ENCODE measurements around the gene HLA-DMA.

DNA sequence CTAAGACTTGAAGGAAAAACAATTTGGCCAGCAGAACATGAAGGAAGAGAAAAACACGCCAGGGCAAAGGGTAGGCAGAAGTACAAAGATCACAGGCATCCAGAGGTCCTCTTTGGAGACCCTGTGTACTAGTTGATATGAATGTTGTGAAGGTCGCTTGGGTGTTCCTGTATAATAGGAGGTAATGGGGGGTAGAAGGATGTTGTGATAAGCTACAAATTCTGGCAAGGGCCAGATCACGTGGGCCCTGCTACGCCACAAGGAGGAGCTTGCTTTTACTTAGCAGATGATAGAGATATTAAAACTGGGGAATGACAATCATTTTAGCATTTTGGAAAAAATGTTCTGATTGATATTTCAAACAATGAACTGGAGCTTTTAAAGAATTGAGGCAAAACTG lies 878 bp upstream of the HLA-DMA start:
- TF ChIP-seq POLR2A (IDR thresholded peaks at IDR 0.05): no peak
- TF ChIP-seq, protein P1, sequence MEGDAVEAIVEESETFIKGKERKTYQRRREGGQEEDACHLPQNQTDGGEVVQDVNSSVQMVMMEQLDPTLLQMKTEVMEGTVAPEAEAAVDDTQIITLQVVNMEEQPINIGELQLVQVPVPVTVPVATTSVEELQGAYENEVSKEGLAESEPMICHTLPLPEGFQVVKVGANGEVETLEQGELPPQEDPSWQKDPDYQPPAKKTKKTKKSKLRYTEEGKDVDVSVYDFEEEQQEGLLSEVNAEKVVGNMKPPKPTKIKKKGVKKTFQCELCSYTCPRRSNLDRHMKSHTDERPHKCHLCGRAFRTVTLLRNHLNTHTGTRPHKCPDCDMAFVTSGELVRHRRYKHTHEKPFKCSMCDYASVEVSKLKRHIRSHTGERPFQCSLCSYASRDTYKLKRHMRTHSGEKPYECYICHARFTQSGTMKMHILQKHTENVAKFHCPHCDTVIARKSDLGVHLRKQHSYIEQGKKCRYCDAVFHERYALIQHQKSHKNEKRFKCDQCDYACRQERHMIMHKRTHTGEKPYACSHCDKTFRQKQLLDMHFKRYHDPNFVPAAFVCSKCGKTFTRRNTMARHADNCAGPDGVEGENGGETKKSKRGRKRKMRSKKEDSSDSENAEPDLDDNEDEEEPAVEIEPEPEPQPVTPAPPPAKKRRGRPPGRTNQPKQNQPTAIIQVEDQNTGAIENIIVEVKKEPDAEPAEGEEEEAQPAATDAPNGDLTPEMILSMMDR (IDR thresholded peaks at IDR 0.05): no peak
- no peak for TF ChIP-seq EP300 (IDR thresholded peaks at IDR 0.05)
